Retinal pigment epithelial cell (primary cell): ENCODE data around the gene GBF1.

Experiments used
- DNase-seq: peaks from one replicate; pipeline ENCODE4 v3.0.0-alpha.2; 2010; ENCODE audit warnings: low read depth
- H3K4me3 ChIP-seq: 2 replicates; pipeline ENCODE4 v1.5.1; 2011; ENCODE audit warnings: mild to moderate bottlenecking, low read length, control low read depth, moderate library complexity
- TF ChIP-seq, protein P1 (sequence below): conservative IDR thresholded peaks from 2 replicates; pipeline ENCODE4 v1.5.1; 2011; ENCODE audit warnings: low read depth, low read length, control low read depth, inconsistent platforms

Gene GBF1

DNA sequence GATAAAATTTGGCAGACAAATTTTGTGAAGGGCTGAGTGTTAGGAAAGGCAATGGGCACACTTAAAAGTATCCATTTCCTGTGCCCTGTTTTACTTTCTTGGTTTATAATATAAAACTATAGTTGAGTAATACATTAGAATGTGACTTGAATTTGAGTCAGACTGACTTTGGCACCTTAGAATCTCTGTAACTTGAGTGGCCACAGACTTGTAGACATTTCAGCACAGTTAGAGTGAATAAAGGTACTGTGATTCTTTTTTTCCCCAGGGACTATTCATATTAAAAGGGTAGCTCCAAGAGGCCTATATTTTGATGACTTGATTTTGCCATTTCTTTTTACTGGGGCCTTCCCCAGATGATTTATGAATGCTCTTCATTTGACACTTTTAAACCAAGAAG, 22.4 kb downstream of the GBF1 start:
- no peak for DNase-seq
- H3K4me3 ChIP-seq, result no peak overlapping the region
- TF ChIP-seq, protein P1, sequence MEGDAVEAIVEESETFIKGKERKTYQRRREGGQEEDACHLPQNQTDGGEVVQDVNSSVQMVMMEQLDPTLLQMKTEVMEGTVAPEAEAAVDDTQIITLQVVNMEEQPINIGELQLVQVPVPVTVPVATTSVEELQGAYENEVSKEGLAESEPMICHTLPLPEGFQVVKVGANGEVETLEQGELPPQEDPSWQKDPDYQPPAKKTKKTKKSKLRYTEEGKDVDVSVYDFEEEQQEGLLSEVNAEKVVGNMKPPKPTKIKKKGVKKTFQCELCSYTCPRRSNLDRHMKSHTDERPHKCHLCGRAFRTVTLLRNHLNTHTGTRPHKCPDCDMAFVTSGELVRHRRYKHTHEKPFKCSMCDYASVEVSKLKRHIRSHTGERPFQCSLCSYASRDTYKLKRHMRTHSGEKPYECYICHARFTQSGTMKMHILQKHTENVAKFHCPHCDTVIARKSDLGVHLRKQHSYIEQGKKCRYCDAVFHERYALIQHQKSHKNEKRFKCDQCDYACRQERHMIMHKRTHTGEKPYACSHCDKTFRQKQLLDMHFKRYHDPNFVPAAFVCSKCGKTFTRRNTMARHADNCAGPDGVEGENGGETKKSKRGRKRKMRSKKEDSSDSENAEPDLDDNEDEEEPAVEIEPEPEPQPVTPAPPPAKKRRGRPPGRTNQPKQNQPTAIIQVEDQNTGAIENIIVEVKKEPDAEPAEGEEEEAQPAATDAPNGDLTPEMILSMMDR, result no peak

DNA sequence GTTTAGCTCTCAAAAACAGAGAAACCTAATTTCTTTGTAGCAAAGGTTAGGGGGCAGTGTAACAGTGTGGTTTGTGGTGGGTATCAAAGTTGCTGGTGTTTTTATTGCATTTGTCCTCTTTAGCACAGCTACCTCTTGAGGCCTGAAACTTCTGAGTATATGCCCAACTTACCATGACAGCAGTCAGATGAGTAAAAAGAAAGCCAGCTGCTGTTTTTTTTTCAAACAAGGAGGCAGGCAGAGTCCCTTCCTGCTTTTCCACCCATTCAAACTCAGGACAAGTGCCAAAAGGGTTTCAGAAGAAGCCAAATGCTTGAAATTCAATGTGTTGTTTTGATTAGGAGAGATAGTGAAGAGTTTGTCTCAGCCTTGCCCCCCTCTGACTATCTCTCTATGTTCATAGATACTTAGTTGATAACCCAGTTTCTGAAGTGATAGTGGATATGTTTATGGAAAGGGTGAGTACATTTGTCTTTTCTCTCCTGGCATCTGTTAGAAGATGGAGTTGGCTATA, 23.1 kb downstream of the GBF1 start:
- no peak overlapping the region for H3K4me3 ChIP-seq
- TF ChIP-seq, protein P1, result no peak
- no peak for DNase-seq

DNA sequence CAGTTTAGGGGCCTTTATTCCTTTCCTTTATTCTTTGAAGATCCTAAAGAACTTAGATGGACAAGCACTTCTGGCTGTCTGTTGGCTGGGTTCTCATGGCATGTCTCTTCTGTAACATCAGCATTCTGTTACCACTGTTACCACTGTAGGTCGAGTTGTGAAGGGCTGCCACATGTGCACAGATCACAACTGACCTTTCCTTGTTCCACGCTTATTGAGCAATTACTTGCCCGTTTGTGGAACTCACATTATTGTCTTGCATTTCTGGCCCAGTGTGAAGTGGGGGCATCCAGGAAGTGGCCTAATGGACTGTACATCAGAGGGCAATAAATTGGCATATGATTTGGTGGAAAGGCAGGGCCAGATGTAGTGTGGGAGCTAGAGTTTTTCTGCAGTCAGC, 23.7 kb downstream of the GBF1 start:
- TF ChIP-seq, protein P1, result no peak
- H3K4me3 ChIP-seq, result no peak overlapping the region

DNA sequence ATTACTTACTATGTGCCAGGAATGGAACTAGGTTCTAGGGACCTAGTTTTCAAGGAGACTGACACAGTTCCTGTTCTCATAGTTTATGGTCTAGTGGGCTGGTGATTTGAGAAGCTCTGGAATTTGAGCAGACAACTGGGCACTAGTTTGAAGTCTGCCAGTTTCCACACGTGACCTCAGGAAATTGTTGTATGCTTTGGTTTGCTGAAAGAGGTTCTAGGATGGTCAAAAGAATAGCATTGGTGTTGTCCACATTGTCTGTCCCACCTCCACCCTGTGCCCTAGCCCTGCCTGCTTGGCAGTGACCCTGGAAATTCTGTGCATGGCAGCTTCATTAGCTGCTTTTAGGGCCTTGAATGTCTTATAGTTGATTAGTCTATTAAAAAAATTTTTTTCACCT, 28.7 kb downstream of the GBF1 start:
- H3K4me3 ChIP-seq, result no peak overlapping the region
- TF ChIP-seq, protein P1, result no peak
- no peak for DNase-seq

More for the DNA sequence above, 23.7 kb downstream of the GBF1 start:
- DNase-seq, result no peak

DNA sequence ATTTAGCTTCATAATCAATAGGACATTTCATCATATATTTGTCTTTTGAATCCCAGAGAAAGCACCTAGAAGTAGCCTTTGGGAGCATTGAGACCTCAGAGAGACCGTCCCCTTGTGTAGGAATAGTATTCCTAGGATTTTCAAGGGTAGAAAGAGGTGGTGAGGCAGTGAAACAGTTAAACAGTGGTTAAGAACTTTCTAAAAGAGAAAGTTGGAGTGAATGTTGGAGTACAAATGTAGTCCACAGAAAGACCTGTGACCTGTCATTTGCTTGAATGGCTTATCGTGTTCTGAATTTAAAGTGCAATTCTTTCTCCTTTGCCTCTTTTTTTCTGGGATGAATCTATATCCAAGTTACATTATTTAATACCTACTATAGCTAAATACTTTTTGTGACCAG, 30.0 kb downstream of the GBF1 start:
- DNase-seq, result no peak
- TF ChIP-seq, protein P1, result no peak
- no peak overlapping the region for H3K4me3 ChIP-seq

DNA sequence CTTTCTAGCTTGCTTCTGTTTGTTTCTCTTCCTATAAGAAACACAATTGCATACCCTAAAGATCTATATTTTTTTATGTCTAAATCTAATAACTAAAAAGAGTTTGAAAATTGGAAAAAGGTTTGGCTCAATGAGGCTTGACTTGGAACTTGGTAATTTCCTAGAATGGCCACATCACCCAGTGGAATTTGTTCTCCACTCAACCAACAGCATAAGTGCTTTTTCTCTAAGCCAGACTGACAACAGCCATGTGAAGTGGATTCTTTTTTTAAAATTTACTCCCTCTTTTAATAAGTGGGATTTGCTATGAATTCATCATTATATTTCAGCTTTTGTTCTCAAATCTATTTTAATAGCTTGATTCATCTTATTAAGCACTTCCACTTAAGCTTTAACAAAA, 33.8 kb downstream of the GBF1 start:
- DNase-seq, result no peak
- no peak overlapping the region for H3K4me3 ChIP-seq
- TF ChIP-seq, protein P1, result no peak

DNA sequence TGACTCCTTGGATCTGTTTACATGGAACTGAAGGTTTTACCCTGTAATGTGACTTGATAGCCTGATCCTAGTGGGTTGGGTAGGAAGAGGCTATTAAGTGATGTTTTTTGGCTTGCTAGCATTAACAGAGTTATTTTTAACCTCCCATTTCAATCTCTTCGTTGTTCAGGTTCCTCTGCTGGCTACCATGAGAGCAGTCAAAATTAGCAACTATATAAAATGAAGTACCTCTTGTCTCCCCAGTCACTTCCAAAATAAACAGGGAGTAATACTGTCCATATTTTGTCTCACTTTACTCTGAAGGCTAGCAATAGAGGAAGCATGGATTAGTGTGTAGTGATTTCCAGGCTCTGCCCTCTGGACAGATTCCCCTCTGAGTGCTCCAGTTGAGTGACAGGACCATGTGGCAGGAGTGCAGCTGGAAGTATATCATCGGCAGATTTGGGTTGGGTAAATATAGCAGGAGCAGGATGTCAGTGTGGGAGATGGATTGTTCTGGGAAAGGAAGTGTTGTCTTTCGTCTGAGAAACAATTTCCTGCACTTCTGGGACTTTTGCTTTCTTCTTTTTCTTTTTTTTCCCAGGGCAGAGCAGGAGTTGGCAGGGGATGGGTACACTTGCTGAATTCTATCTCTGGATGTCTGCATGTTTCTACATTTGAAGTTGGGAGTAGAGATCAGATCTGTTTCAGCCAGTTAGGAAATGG, 35.2 kb downstream of the GBF1 start:
- TF ChIP-seq, protein P1, result no peak
- H3K4me3 ChIP-seq, result no peak overlapping the region
- no peak for DNase-seq
